IMR-90 (cell line): Measurements from ENCODE around the gene RBMS3. TPM values are rescaled to one million over a fixed set of nuclear protein-coding genes. Genes with fewer than 3 reads are reported as not detected.

Source experiments
- ATAC-seq: fragments of 200-7000 bp; cut with Tn5 transposase; 2 replicates; pipeline ENCODE4 v1.9.1; 2020; ENCODE audit warnings: low read depth, mild to moderate bottlenecking, moderate library complexity
- BruUV-seq: library from RNA; stranded (reverse); fragments of 400-500 nt; replicated peaks from 2 replicates; lab custom pipeline; 2021; lab: Mats Ljungman, UMichigan
- CTCF ChIA-PET: fragments of 300-600 bp; formaldehyde crosslinking; extraction: SDS; loops from one replicate; lab custom pipeline; 2021; ENCODE audit warnings: antibody characterized with exemption; lab: Yijun Ruan, JAX
- POLR2A ChIA-PET: fragments of 300-600 bp; sonication (Branson Sonifier 250); formaldehyde crosslinking; loops from one replicate; lab custom pipeline; 2022; ENCODE audit warnings: antibody characterized with exemption; ENCODE audit not compliant: unreplicated experiment; lab: Charles Lee
- DNase-seq: peaks from one replicate; pipeline ENCODE4 v3.0.0; 2013
- H2AFZ ChIP-seq: replicated peaks from 2 replicates; pipeline ENCODE3; 2013; ENCODE audit warnings: low read length, mild to moderate bottlenecking; ENCODE audit not compliant: poor library complexity
- H2AK5ac ChIP-seq: 2 replicates; pipeline ENCODE4 v1.6.1; 2013; ENCODE audit warnings: low read depth, low read length, inconsistent platforms
- H2AK9ac ChIP-seq: replicated peaks from 2 replicates; pipeline ENCODE3; 2013; ENCODE audit warnings: mild to moderate bottlenecking, low read depth, low read length, moderate library complexity; ENCODE audit not compliant: poor library complexity
- H2BK120ac ChIP-seq: 2 replicates; pipeline ENCODE4 v1.6.1; 2013; ENCODE audit warnings: low read depth, low read length, inconsistent platforms
- H2BK15ac ChIP-seq: 3 replicates; pipeline ENCODE4 v1.6.1; 2013; ENCODE audit warnings: low read depth, low read length, inconsistent platforms
- H2BK20ac ChIP-seq: 2 replicates; pipeline ENCODE4 v1.6.1; 2013; ENCODE audit warnings: low read depth, mild to moderate bottlenecking, inconsistent platforms, low read length, moderate library complexity
- H2BK5ac ChIP-seq: 2 replicates; pipeline ENCODE4 v1.6.1; 2013; ENCODE audit warnings: mild to moderate bottlenecking, low read depth, low read length, inconsistent platforms; ENCODE audit not compliant: poor library complexity, severe bottlenecking
- H3K14ac ChIP-seq: replicated peaks from 2 replicates; pipeline ENCODE4 v1.6.1; 2013; ENCODE audit warnings: low read depth, low read length, inconsistent platforms
- H3K18ac ChIP-seq: 2 replicates; pipeline ENCODE4 v1.6.1; 2013; ENCODE audit warnings: low read depth, low read length, control low read depth
- H3K23ac ChIP-seq: 2 replicates; pipeline ENCODE4 v1.6.1; 2013; ENCODE audit warnings: low read depth, low read length, inconsistent platforms
- H3K27ac ChIP-seq: 2 replicates; pipeline ENCODE4 v1.5.1; 2013; ENCODE audit warnings: mild to moderate bottlenecking, control low read depth, low read length; ENCODE audit not compliant: insufficient read depth
- H3K27me3 ChIP-seq: 2 replicates; pipeline ENCODE4 v1.6.1; 2013; ENCODE audit warnings: low read length; ENCODE audit not compliant: control insufficient read depth, insufficient read depth
- H3K36me3 ChIP-seq: 2 replicates; pipeline ENCODE4 v1.6.1; 2013; ENCODE audit warnings: low read length, mixed read lengths; ENCODE audit not compliant: control insufficient read depth, insufficient read depth
- H3K4ac ChIP-seq: 2 replicates; pipeline ENCODE4 v1.6.1; 2013; ENCODE audit warnings: low read depth, low read length, inconsistent platforms
- H3K4me1 ChIP-seq: 2 replicates; pipeline ENCODE4 v1.6.1; 2013; ENCODE audit warnings: low read length, mixed read lengths; ENCODE audit not compliant: control insufficient read depth, insufficient read depth
- H3K4me2 ChIP-seq: 2 replicates; pipeline ENCODE4 v1.6.1; 2013; ENCODE audit warnings: low read depth, mild to moderate bottlenecking, control low read depth, low read length, moderate library complexity
- H3K4me3 ChIP-seq: 2 replicates; pipeline ENCODE4 v1.5.1; 2013; ENCODE audit warnings: low read depth, mild to moderate bottlenecking, control low read depth, low read length, moderate library complexity; ENCODE audit not compliant: insufficient read depth
- H3K56ac ChIP-seq: 2 replicates; pipeline ENCODE4 v1.6.1; 2013; ENCODE audit warnings: low read length, inconsistent platforms; ENCODE audit not compliant: insufficient read depth; ENCODE audit errors: extremely low read depth
- H3K79me1 ChIP-seq, 2 experiments: 2 replicates each; pipeline ENCODE4 v1.6.1; 2013; ENCODE audit warnings: low read length in 2 of 2, inconsistent platforms in 1 of 2, low read depth in 1 of 2
- H3K9ac ChIP-seq: 2 replicates; pipeline ENCODE4 v1.6.1; 2013; ENCODE audit warnings: low read depth, low read length, control low read depth
- H3K9me1 ChIP-seq: 2 replicates; pipeline ENCODE4 v1.6.1; 2013; ENCODE audit warnings: low read length, inconsistent platforms; ENCODE audit not compliant: insufficient read depth
- H3K9me3 ChIP-seq: 2 replicates; pipeline ENCODE4 v1.6.1; 2013; ENCODE audit warnings: low read length; ENCODE audit not compliant: control insufficient read depth, insufficient read depth
- H4K20me1 ChIP-seq: 2 replicates; pipeline ENCODE4 v1.6.1; 2013; ENCODE audit warnings: low read length, inconsistent platforms; ENCODE audit not compliant: insufficient read depth
- H4K5ac ChIP-seq: 2 replicates; pipeline ENCODE4 v1.6.1; 2013; ENCODE audit warnings: mild to moderate bottlenecking, low read depth, low read length, control low read depth
- H4K8ac ChIP-seq, 2 experiments: 2 replicates each; pipeline ENCODE4 v1.6.1; 2013; ENCODE audit warnings: low read depth in 2 of 2, low read length in 2 of 2, control low read depth in 1 of 2, inconsistent platforms in 1 of 2
- H4K91ac ChIP-seq: 2 replicates; pipeline ENCODE4 v1.6.1; 2013; ENCODE audit warnings: low read depth, low read length, inconsistent platforms; ENCODE audit not compliant: insufficient read depth
- BHLHE40 ChIP-seq: fragments of 150-350 bp; IDR thresholded peaks from 2 replicates; pipeline ENCODE4 v1.6.1; 2016; ENCODE audit warnings: mild to moderate bottlenecking, low read depth, low read length
- CEBPB ChIP-seq: IDR thresholded peaks from 2 replicates; pipeline ENCODE4 v1.6.1; 2012; ENCODE audit warnings: low read depth, low read length, improper control_type of control experiment
- CHD1 ChIP-seq: IDR thresholded peaks from 2 replicates; pipeline ENCODE4 v1.6.1; 2012; ENCODE audit warnings: low read depth, low read length, improper control_type of control experiment
- ELK1 ChIP-seq: fragments of 150-350 bp; IDR thresholded peaks from 2 replicates; pipeline ENCODE4 v1.6.1; 2016; ENCODE audit warnings: low read depth, mild to moderate bottlenecking, low read length, moderate library complexity, borderline replicate concordance
- FOS ChIP-seq: fragments of 150-350 bp; IDR thresholded peaks from 2 replicates; pipeline ENCODE4 v1.6.1; 2016; ENCODE audit warnings: low read depth, low read length
- MAFK ChIP-seq: IDR thresholded peaks from 2 replicates; pipeline ENCODE4 v1.6.1; 2012; ENCODE audit warnings: low read depth, low read length, improper control_type of control experiment
- MAZ ChIP-seq: IDR thresholded peaks from 2 replicates; pipeline ENCODE4 v1.6.1; 2012; ENCODE audit warnings: low read depth, mild to moderate bottlenecking, low read length, improper control_type of control experiment, moderate library complexity, borderline replicate concordance
- MXI1 ChIP-seq: IDR thresholded peaks from 2 replicates; pipeline ENCODE4 v1.6.1; 2012; ENCODE audit warnings: low read depth, mild to moderate bottlenecking, low read length, moderate library complexity, borderline replicate concordance
- NFE2L2 ChIP-seq: fragments of 150-350 bp; IDR thresholded peaks from 2 replicates; pipeline ENCODE4 v1.6.1; 2016; ENCODE audit warnings: low read depth, mild to moderate bottlenecking, low read length
- POLR2A ChIP-seq: IDR thresholded peaks from 2 replicates; pipeline ENCODE4 v1.6.1; 2012; ENCODE audit warnings: mild to moderate bottlenecking, low read depth, low read length
- RAD21 ChIP-seq: IDR thresholded peaks from 2 replicates; pipeline ENCODE4 v1.6.1; 2012; ENCODE audit warnings: low read length, improper control_type of control experiment
- RCOR1 ChIP-seq: IDR thresholded peaks from 2 replicates; pipeline ENCODE4 v1.6.1; 2012; ENCODE audit warnings: mild to moderate bottlenecking, low read length, improper control_type of control experiment; ENCODE audit not compliant: insufficient replicate concordance
- RFX5 ChIP-seq: IDR thresholded peaks from 2 replicates; pipeline ENCODE4 v1.8.0; 2012; ENCODE audit warnings: low read depth, mild to moderate bottlenecking, low read length, moderate library complexity
- SMC3 ChIP-seq: fragments of 150-350 bp; IDR thresholded peaks from 2 replicates; pipeline ENCODE4 v1.6.1; 2016; ENCODE audit warnings: low read depth, mild to moderate bottlenecking, antibody characterized with exemption, low read length, moderate library complexity
- WGBS, 2 experiments: methylation state at CpG; one replicate each; pipeline versions ENCODE4 v1.1.5 to v1.1.7; 2013; ENCODE audit warnings: missing lambda C conversion rate in 2 of 2; ENCODE audit not compliant: insufficient read length in 1 of 2; ENCODE audit errors: extremely low coverage in 2 of 2; 5-methylcytosine and 5-hydroxymethylcytosine counted together
- dilution Hi-C: fragments of 300-500 bp; cut with HindIII; formaldehyde crosslinking; loops from one replicate; pipeline ENCODE4 v1.14.3; 2018; ENCODE audit warnings: low sequenced_read_pairs; ENCODE audit not compliant: unreplicated experiment
- in situ Hi-C: fragments of 300-500 bp; cut with MboI; formaldehyde crosslinking; loops from 3 replicates; pipeline ENCODE4 v1.14.3; 2019; ENCODE audit warnings: low sequenced_read_pairs, inconsistent platforms, mixed read lengths
- intact Hi-C: fragments of 100-400 bp; cut with micrococcal nuclease; formaldehyde crosslinking; loops from 2 replicates; pipeline ENCODE4 v1.10.0; 2022
- polyA plus RNA-seq, 3 experiments: library from polyadenylated mRNA; depleted of rRNA; stranded (reverse); fragments of >200 nt; gene quantifications; 2 replicates each; pipeline ENCODE4 v1.2.3, GENCODE V29; 2012; ENCODE audit warnings: low replicate concordance in 1 of 3
- total RNA-seq: library from RNA; depleted of rRNA; stranded (reverse); fragments of >200 nt; gene quantifications from 2 replicates; pipeline ENCODE4 v1.2.3, GENCODE V29; 2012
- TF ChIP-seq, protein P1 (sequence below): conservative IDR thresholded peaks from 2 replicates; pipeline ENCODE4 v1.5.1; 2012; ENCODE audit warnings: mild to moderate bottlenecking, low read depth, low read length, improper control_type of control experiment
- TF ChIP-seq, protein P2 (sequence below): fragments of 150-350 bp; IDR thresholded peaks from 2 replicates; pipeline ENCODE4 v1.6.1; 2017; ENCODE audit warnings: mild to moderate bottlenecking, antibody characterized with exemption, low read length, low read depth

The RBMS3 gene
- total and polyA plus RNA-seq, 2 of the 4 experiments (the other 2 are of a cell fraction): 15.2 to 127 TPM

DNA sequence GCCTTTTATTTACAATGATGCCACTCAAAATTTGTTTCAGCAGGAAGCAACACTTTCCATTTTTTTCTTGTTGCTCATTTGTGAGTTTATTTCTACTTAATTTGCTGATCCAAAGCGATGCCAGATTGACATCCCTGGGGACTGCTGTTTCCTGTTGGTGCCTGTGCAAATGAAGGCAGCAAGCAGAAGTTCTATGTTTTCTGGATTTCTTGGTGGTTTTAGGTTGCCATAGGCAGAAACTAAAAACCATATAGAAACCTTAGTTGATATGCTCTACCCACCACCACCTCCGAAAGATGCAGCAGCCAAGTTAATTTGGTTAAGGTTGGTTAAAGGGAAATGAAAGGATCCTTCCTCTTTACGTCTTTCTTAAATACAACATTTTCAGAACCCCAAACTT is 356.2 kb downstream of the RBMS3 start:
- H3K9me3 ChIP-seq: no peaks in the 10 kb centered on the region
- H3K79me1 ChIP-seq: peaks cover 12 to 27% of the 10 kb centered on the region in 2 experiments
- TF ChIP-seq, protein P1, sequence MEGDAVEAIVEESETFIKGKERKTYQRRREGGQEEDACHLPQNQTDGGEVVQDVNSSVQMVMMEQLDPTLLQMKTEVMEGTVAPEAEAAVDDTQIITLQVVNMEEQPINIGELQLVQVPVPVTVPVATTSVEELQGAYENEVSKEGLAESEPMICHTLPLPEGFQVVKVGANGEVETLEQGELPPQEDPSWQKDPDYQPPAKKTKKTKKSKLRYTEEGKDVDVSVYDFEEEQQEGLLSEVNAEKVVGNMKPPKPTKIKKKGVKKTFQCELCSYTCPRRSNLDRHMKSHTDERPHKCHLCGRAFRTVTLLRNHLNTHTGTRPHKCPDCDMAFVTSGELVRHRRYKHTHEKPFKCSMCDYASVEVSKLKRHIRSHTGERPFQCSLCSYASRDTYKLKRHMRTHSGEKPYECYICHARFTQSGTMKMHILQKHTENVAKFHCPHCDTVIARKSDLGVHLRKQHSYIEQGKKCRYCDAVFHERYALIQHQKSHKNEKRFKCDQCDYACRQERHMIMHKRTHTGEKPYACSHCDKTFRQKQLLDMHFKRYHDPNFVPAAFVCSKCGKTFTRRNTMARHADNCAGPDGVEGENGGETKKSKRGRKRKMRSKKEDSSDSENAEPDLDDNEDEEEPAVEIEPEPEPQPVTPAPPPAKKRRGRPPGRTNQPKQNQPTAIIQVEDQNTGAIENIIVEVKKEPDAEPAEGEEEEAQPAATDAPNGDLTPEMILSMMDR: no peak
- TF ChIP-seq CHD1 (no peak), MXI1 (no peak), BHLHE40 (no peak), POLR2A (no peak), ELK1 (no peak), RCOR1 (no peak), NFE2L2 (no peak), MAZ (no peak), FOS (no peak), RFX5 (no peak), RAD21 (no peak), MAFK (no peak), CEBPB (no peak), SMC3 (no peak)
- TF ChIP-seq, protein P2, sequence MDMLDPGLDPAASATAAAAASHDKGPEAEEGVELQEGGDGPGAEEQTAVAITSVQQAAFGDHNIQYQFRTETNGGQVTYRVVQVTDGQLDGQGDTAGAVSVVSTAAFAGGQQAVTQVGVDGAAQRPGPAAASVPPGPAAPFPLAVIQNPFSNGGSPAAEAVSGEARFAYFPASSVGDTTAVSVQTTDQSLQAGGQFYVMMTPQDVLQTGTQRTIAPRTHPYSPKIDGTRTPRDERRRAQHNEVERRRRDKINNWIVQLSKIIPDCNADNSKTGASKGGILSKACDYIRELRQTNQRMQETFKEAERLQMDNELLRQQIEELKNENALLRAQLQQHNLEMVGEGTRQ: no peak
- H4K8ac ChIP-seq: peak overlapping the region in 1 of 2 experiments; percentile 11; a peak in 1 of 4 replicates
- peak overlapping the region; percentile 63; the same call in 1 of the 2 replicates for H3K18ac ChIP-seq
- no peak overlapping the region; the same call in 1 of the 2 replicates for H3K23ac ChIP-seq
- peaks cover 2% of the 10 kb centered on the region; the same call in 1 of the 2 replicates for H3K4me1 ChIP-seq
- H3K56ac ChIP-seq: no peak overlapping the region; the same call in 1 of the 2 replicates
- no peaks in the 10 kb centered on the region for H3K27me3 ChIP-seq
- H3K4me3 ChIP-seq: no peak overlapping the region
- no peak for ATAC-seq
- peaks cover 3% of the 10 kb centered on the region; the same call in 1 of the 2 replicates for H3K9me1 ChIP-seq
- no peaks in the 10 kb centered on the region for H4K20me1 ChIP-seq
- H2AK5ac ChIP-seq: no peak overlapping the region
- dilution Hi-C loops (no loop called here), in situ Hi-C loops (no loop called here), intact Hi-C loops (loop anchor here (5.0 kb wide), 1 partner anchor 355 kb away; the partner anchor contains the start of gene RBMS3)
- H3K9ac ChIP-seq: no peak overlapping the region
- ChIA-PET CTCF (no interaction called here), POLR2A (no interaction called here)
- no peak overlapping the region for H2AFZ ChIP-seq
- no peak overlapping the region for H2AK9ac ChIP-seq
- no peak for DNase-seq
- no peak overlapping the region; the same call in 2 of the 3 replicates for H2BK15ac ChIP-seq
- no peak overlapping the region for H3K4ac ChIP-seq
- no peak overlapping the region; the same call in 1 of the 2 replicates for H4K91ac ChIP-seq
- H3K4me2 ChIP-seq: no peak overlapping the region
- H2BK120ac ChIP-seq: no peak overlapping the region
- H4K5ac ChIP-seq: peak overlapping the region; percentile 20; the same call in 1 of the 2 replicates
- peaks cover 2% of the 10 kb centered on the region for H3K36me3 ChIP-seq
- H3K14ac ChIP-seq: no peak overlapping the region
- BruUV-seq: no TSS peak
- WGBS, 2 experiments: no CpG with 5 or more reads among the region's 3 CpGs
- H2BK20ac ChIP-seq: peak overlapping the region; percentile 9; the same call in 1 of the 2 replicates
- H3K27ac ChIP-seq: no peak overlapping the region
- peak overlapping the region; percentile 38 for H2BK5ac ChIP-seq
